ENCODE results near the gene MTX3. TPM values are rescaled to one million over a fixed set of nuclear protein-coding genes. Genes with fewer than 3 reads are reported as not detected.

The MTX3 gene
- total RNA-seq, 3 donors from 2014 or later = 14.8 to 15.0 (median 14.9) TPM

DNA sequence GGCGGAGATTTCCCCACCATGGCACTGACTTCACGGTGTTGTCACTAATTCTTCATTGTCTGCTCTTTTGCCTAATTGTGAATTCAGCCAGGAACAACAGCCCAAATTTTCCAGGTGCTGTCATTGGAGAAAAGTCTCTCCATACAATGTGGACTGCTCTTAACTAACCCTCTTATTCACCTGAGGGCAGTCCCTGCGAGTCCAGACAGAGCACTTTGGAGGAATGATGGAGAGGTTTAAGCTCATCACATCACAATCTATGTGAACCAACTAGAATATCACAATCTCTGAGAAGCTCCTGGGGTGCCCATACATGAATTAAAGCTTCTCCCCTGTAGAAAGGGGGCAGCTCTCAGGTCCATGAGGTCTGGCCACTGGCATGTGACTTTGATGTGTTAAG lies 56.4 kb downstream of the MTX3 start:
- no peaks in the 10 kb centered on the region for H3K9me3 Mint-ChIP-seq
- no peak overlapping the region for H3K4me3 Mint-ChIP-seq
- no peak for ATAC-seq
- no peaks in the 10 kb centered on the region for H3K27me3 Mint-ChIP-seq (ENCODE audit: low read depth)
- peaks cover 4% of the 10 kb centered on the region for H3K4me1 Mint-ChIP-seq (ENCODE audit: low read depth)
- DNase-seq = no peak
- H3K36me3 Mint-ChIP-seq (ENCODE audit: insufficient read depth) = no peaks in the 10 kb centered on the region

DNA sequence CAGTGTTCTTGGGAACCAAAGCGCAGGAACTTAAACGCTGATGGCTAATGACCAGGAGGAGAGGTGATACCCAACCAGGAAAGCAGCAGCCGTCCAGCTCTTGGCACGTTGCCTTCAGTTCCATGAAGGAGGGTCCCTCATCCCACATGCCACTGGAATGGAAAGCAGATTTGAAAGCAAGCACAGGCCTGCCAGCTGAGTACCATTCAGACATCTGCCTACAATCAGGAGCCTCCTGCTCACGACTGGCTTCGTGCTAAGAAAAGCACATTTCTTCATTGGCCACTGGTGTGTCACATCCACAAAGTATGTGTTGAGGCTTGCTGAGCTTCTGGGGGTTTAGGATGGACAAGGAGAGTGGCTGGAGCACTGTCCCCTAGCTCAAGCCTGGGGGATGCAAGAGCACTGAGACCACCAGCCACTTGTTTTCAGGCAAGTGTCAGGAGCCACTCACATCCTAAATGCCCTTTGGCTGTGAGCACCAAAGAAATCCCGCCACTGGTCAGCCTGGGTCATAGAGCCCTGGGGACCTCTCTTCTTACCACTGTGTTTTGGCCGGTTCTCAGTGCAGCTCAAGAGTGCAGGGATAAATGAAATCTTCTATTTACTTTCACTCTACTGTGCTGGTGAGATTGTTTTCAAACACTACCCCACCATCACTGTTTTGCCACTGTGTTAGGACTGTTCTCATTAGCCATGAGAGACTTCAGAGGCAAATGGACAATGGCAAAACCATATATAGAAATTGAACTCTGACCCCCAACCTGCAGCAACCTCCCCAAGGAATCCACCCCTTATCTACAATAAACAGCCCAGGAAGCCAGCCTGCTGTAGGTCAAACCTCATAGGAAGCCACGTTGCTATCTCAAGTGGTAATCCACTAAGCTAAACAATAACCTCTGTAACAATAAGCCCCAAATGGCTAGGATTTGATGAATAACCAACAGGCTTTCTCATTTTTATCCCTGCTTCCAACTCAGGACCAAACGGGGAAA lies 58.3 kb downstream of the MTX3 start:
- Mint-ChIP-seq H3K4me1 (ENCODE audit: low read depth) (no peaks in the 10 kb centered on the region), H3K4me3 (no peak overlapping the region)
- no peak for ATAC-seq

DNA sequence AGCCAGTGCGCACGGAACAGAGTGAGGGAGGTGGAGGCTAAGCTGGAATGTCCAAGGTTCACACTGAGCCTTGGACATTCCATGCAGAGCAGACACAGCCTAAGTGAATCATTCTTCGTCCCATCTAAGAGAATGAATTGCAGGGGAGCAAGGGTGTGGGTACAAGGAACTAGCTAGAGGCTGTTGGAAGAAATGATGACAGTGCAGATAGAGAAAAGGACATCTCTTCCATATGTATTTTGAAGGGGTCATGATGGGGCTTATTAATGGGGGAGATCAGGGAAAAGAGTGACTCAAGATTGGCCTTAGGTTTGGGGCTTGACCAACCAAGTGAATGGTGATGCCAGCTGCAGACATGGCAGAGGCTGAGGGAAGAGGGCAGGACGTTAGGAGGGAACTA lies 59.2 kb downstream of the MTX3 start:
- Mint-ChIP-seq H3K9me3 (no peaks in the 10 kb centered on the region), H3K27me3 (ENCODE audit: low read depth) (no peaks in the 10 kb centered on the region), H3K4me3 (no peak overlapping the region), H3K36me3 (ENCODE audit: insufficient read depth) (no peaks in the 10 kb centered on the region), H3K4me1 (ENCODE audit: low read depth) (no peaks in the 10 kb centered on the region)
- ATAC-seq (no peak), DNase-seq (no peak)

More for the DNA sequence above, 58.3 kb downstream of the MTX3 start:
- Mint-ChIP-seq H3K36me3 (ENCODE audit: insufficient read depth) (no peaks in the 10 kb centered on the region), H3K27me3 (ENCODE audit: low read depth) (no peaks in the 10 kb centered on the region), H3K9me3 (no peaks in the 10 kb centered on the region)
- DNase-seq = no peak

DNA sequence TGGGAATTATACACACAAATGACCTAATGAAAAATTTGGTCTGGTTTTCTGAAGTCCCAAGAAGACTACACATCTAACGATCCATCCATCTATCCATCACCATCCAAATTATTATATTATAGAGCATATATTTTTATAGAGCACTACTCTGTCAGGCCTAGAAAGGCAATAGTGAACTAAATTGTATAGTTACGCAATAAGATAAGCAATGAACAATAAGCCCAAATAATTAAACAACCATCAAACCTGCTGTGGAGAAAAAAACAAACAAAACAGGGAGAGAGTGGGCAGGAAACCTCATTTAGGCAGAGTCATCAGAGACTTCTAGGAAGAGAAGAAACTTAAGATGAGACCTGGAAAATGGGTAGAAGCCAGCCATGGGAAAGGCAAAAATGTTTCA lies 59.7 kb downstream of the MTX3 start:
- Mint-ChIP-seq H3K36me3 (ENCODE audit: insufficient read depth) (no peaks in the 10 kb centered on the region), H3K4me3 (no peak overlapping the region), H3K9me3 (no peaks in the 10 kb centered on the region), H3K27me3 (ENCODE audit: low read depth) (no peaks in the 10 kb centered on the region), H3K4me1 (ENCODE audit: low read depth) (no peaks in the 10 kb centered on the region)
- ATAC-seq (no peak), DNase-seq (no peak)

DNA sequence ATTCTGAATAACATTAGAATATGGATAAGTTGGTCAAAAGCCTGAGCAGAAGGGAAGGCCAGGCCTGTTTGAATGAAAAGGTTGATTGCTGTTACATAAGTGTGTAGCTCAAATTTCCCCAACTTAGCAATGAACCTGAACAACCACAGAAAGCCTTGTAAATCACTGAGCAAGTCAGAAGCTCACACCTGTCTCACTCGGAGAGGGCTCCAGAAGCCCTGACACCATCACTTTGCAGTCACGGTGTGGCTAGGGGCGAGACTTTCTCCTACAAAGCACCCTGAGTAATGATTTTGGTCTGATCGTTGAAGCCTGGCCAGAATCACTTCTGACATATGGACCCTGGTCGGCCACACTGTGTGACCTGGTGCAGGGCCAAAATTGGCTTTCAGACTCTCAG lies 62.0 kb downstream of the MTX3 start:
- DNase-seq = no peak
- Mint-ChIP-seq H3K4me1 (ENCODE audit: low read depth) (no peaks in the 10 kb centered on the region), H3K9me3 (no peaks in the 10 kb centered on the region), H3K4me3 (no peak overlapping the region), H3K27me3 (ENCODE audit: low read depth) (peaks cover 2% of the 10 kb centered on the region), H3K36me3 (ENCODE audit: insufficient read depth) (no peaks in the 10 kb centered on the region)
- ATAC-seq = no peak

Other genes starting within 250 kb of the MTX3 start
- 1 to 10 TPM in 1 of 3 donors, under 1 TPM in 2; 0.27 to 1.3 (median 0.66) TPM for gene THBS4, start 44.1 kb upstream of the MTX3 start, total RNA-seq